Measurements from ENCODE around the gene S100A12. TPM values are rescaled to one million over a fixed set of nuclear protein-coding genes. Genes with fewer than 3 reads are reported as not detected.

Gene S100A12
- total and polyA plus RNA-seq, 2 experiments from 2014 or later = not detected

GRCh38 chr1:153353226-153353947 lies 22.0 kb downstream of the S100A12 start:
- Histone ChIP-seq H3K4me2 (no peak overlapping the region), H3K9me2 (replicated peaks; ENCODE audit: insufficient read depth) (no peaks in the 10 kb centered on the region), H2AFZ (no peak overlapping the region), H3K36me3 (replicated peaks; ENCODE audit: insufficient read depth, low read depth) (no peaks in the 10 kb centered on the region), H4K20me1 (ENCODE audit: insufficient read depth, poor library complexity, severe bottlenecking) (no peaks in the 10 kb centered on the region), H3K79me2 (no peaks in the 10 kb centered on the region), H3K9me3 (ENCODE audit: low read depth) (no peaks in the 10 kb centered on the region), H3K27ac (no peak overlapping the region), H3K4me1 (ENCODE audit: insufficient read depth) (no peaks in the 10 kb centered on the region), H3K4me3 (no peak overlapping the region), H3K27me3 (peaks cover 21% of the 10 kb centered on the region)
- no peak for TF ChIP-seq EZH2 (IDR thresholded peaks at IDR 0.05; ENCODE audit: borderline replicate concordance)
- peak; percentile 33 for TF ChIP-seq CTCF (IDR thresholded peaks at IDR 0.05; ENCODE audit: poor library complexity)
- TF ChIP-seq EZH2phosphoT487 (IDR thresholded peaks at IDR 0.05; ENCODE audit: low read depth, severe bottlenecking, unreplicated experiment) = no peak
- 72% methylated on average over 7 of the region's 7 CpGs for WGBS (ENCODE audit: low lambda C conversion rate, missing lambda C conversion rate)
- peak; percentile 37 for DNase-seq (ENCODE audit: low spot score)

GRCh38 chr1:153352523-153352922 lies 22.9 kb downstream of the S100A12 start:
- no peaks in the 10 kb centered on the region for H3K9me2 ChIP-seq (replicated peaks; ENCODE audit: insufficient read depth)
- no peaks in the 10 kb centered on the region for H3K4me1 ChIP-seq (ENCODE audit: insufficient read depth)
- no peaks in the 10 kb centered on the region for H3K9me3 ChIP-seq (ENCODE audit: low read depth)
- no peaks in the 10 kb centered on the region for H4K20me1 ChIP-seq (ENCODE audit: insufficient read depth, poor library complexity, severe bottlenecking)
- H3K27ac ChIP-seq = no peak overlapping the region
- H3K36me3 ChIP-seq (replicated peaks; ENCODE audit: insufficient read depth, low read depth) = no peaks in the 10 kb centered on the region
- DNase-seq (ENCODE audit: low spot score) = peak; percentile 84
- no peak for TF ChIP-seq EZH2phosphoT487 (IDR thresholded peaks at IDR 0.05; ENCODE audit: low read depth, severe bottlenecking, unreplicated experiment)
- peak; percentile 94 for TF ChIP-seq CTCF (IDR thresholded peaks at IDR 0.05; ENCODE audit: poor library complexity)
- TF ChIP-seq EZH2 (IDR thresholded peaks at IDR 0.05; ENCODE audit: borderline replicate concordance) = no peak
- WGBS (ENCODE audit: low lambda C conversion rate, missing lambda C conversion rate) = 0% methylated on average over 4 of the region's 4 CpGs
- H3K79me2 ChIP-seq = no peaks in the 10 kb centered on the region
- peaks cover 17% of the 10 kb centered on the region for H3K27me3 ChIP-seq
- no peak overlapping the region for H3K4me2 ChIP-seq
- H2AFZ ChIP-seq = no peak overlapping the region
- H3K4me3 ChIP-seq = no peak overlapping the region

GRCh38 chr1:153350321-153350957 lies 25.0 kb downstream of the S100A12 start:
- H3K4me3 ChIP-seq = no peak overlapping the region
- no peaks in the 10 kb centered on the region for H4K20me1 ChIP-seq (ENCODE audit: insufficient read depth, poor library complexity, severe bottlenecking)
- H3K27me3 ChIP-seq = peaks cover 17% of the 10 kb centered on the region
- no peaks in the 10 kb centered on the region for H3K9me3 ChIP-seq (ENCODE audit: low read depth)
- H3K27ac ChIP-seq = no peak overlapping the region
- no peaks in the 10 kb centered on the region for H3K79me2 ChIP-seq
- no peak for TF ChIP-seq EZH2 (IDR thresholded peaks at IDR 0.05; ENCODE audit: borderline replicate concordance)
- no peak for TF ChIP-seq CTCF (IDR thresholded peaks at IDR 0.05; ENCODE audit: poor library complexity)
- no peak for TF ChIP-seq EZH2phosphoT487 (IDR thresholded peaks at IDR 0.05; ENCODE audit: low read depth, severe bottlenecking, unreplicated experiment)
- no peak for DNase-seq (ENCODE audit: low spot score)
- H3K36me3 ChIP-seq (replicated peaks; ENCODE audit: insufficient read depth, low read depth) = no peaks in the 10 kb centered on the region
- H3K9me2 ChIP-seq (replicated peaks; ENCODE audit: insufficient read depth) = no peaks in the 10 kb centered on the region
- 8% methylated on average over 1 of the region's 1 CpG for WGBS (ENCODE audit: low lambda C conversion rate, missing lambda C conversion rate)
- H3K4me1 ChIP-seq (ENCODE audit: insufficient read depth) = no peaks in the 10 kb centered on the region
- no peak overlapping the region for H3K4me2 ChIP-seq
- H2AFZ ChIP-seq = no peak overlapping the region

All from hepatocyte (in vitro differentiated cells).